ENCODE measurements around the gene RAP2B.
"Not testable (repeated sequence)": the region's sequence is repeated elsewhere in the genome, so short reads cannot be mapped to it uniquely, and the experiment has no call there.

RAP2B gene

DNA sequence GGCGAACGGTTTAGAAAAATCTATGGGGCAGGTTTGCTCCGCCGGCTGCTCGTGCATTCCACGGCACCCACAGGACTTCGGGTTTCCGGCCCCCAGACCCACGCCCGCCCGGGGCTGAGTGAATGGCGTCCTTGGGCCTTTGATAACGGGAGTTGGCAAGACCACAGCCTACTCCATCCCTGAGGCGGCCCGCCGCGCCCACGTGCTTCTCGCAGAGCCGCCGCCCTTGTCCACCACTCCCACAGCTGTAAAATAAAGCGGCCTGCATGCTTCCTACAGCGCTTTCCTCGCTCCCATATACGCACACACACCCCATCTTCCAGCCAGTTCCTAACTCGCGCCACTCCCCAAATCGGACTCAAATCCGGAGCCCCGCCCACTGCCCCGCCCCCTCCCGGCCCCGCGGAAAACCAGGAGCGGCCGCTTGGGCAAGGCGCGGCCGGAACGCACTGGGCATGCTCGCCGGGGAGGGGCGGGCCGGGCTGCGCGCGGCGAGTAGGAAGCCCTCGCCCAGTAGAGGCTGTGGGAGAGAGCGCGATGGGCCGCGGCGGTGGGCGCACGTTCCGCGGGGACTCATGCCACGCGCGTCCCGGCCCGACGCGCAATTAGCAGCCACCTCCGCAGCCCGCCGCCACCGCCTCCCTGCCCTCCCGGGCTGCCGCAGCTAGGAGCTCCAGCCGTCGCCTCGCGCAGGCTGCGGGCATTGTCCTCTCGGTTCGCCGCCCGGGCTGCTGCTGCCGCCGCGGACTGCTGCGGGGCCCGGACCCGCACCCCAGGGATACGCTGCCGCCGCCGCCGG is at the start of gene RAP2B:
TSS of gene RAP2B (plus strand) at position 513 of the 799 bp plus-strand sequence. CDS start 468 bp downstream, outside the sequence.
- DNase-seq, result peak; percentile 87 to 97 (median 94)
- intact Hi-C loops (cut with DNase I), result loop anchor here (5.0 kb wide), 1 partner anchor 130 kb away; no protein-coding TSS in a partner anchor

DNA sequence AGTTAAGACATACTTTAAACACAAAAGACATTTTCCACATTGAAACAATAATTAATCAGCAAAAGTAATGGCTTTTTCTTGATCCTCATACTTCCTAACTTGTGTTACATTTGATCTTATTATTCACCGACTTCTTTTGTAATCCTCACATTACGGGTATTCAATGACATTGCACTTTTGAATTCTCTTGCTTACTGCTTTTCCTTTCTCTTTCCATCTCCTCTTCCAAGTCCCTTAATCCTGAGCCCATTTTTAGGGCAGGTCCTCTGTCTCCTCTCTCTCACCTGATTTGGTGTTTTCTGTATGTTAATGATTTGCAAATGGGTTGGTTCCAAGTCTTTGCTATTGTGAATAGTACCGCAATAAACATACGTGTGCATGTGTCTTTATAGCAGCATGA is 48.5 kb upstream of the RAP2B start:
- intact Hi-C loops (cut with DNase I), result no loop called here
- no peak for DNase-seq

DNA sequence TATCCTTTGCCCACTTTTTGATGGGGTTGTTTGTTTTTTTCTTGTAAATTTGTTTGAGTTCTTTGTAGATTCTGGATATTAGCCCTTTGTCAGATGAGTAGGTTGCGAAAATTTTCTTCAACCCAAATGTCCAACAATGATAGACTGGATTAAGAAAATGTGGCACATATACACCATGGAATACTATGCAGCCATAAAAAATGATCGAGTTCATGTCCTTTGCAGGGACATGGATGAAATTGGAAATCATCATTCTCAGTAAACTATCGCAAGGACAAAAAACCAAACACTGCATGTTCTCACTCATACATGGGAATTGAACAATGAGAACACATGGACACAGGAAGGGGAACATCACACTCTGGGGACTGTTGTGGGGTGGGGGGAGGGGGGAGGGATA is 47.8 kb upstream of the RAP2B start:
- DNase-seq; intact Hi-C loops (cut with DNase I): not testable (repeated sequence)

DNA sequence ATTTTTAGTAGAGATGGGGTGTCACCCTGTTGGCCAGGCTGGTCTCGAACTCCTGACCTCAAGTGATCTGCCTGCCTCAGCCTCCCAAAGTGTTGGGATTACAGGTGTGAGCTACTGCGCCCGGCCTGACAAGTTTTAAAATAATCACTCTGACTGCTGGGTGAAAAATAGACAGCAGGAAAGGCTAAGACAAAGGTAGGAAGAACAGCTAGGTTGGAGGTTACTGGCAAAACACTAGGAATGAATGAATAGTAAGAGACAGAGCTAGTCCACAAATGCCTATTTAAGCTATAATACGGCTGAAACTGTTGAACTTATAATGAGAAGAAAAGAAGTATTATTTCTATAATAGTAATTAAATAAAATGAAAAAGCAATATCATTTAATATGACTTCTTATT is 46.7 kb upstream of the RAP2B start:
- DNase-seq, result no peak
- intact Hi-C loops (cut with DNase I), result no loop called here

DNA sequence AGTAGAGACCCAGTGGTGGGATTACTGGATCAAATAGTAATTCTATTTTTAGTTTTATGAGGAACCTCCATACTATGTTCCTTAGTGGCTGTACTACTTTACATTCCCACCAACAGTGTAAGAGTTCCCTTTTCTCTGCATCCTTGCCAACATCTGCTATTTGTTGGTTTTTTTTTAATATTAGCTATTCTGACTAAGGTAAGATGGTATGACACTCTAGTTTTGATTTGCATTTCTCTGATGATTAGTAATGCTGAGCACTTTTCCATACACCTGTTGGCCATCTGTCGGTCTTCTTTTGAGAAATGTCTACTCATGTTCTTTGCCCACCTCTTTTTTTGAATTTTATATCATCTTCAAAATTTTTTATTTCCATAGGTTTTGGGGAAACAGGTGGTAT is 34.2 kb upstream of the RAP2B start:
- DNase-seq, result no peak
- intact Hi-C loops (cut with DNase I), result no loop called here

DNA sequence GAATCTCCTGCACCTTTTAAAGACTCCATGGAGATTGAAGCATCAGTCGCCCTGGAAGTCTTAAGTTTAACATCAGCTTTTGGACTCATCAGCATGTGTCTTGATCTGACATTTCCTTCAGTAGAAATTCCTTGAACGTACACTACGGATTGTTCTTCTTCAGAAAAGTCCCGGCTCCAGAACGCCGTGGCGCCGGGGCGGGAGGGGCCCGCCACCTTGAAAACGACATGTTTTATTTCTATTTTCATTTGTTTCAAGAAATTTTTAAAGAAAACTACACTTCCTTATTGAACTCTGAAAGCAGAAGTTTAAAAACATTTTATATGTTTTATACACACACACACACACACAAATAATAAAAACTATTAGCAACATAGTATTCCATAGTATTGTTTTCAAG is 32.6 kb upstream of the RAP2B start:
- intact Hi-C loops (cut with DNase I), result no loop called here
- DNase-seq, result no peak

DNA sequence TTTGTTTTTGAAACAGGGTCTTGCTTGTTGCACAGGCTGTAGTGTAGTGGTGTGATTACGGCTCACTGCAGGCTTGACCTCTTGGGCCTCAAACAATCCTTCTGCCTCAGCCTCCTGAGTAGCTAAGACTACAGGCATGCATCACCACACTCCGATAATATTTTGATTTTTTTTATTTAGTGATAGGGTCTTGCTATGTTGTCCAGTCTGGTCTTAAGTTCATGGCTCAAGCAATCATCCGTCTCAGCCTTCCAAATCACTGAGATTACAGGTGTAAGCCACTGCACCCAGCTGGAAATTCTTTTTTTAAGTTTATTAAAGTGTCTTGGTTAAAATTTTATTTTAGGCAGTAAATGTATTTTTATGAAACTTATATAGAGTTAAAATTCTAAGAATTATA is 32.2 kb upstream of the RAP2B start:
- intact Hi-C loops (cut with DNase I), result no loop called here
- DNase-seq, result no peak

DNA sequence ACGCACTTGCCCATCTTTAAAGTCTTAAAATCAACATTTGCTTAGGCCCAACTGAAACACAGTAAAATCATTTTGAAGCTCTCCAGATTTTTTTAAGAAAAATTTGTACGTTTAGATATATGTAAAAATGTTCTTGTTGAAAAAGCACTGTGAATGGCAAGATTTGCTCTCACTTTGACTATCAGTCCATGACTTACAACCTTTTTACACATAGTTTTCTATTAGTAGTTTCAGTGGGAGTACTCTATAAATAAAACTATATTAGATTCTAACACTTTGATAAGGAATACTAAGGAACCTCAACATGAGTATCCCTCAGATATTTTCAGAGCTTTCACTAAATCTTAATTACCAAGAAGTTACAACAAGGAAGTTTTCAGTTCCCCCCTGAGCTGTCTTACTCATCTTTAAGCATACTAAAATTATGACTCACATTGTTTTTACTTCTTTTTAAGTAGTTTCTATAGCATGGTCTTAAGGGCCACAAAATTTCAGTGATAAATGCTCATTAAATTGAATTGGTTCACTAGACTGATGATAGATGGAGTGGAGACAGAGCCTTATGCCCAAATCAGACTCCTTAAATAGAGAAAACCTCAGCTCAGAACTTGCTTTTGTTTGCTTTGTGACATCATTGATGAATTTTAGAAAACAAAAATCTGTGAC is 31.6 kb upstream of the RAP2B start:
- intact Hi-C loops (cut with DNase I), result no loop called here
- DNase-seq, result no peak

DNA sequence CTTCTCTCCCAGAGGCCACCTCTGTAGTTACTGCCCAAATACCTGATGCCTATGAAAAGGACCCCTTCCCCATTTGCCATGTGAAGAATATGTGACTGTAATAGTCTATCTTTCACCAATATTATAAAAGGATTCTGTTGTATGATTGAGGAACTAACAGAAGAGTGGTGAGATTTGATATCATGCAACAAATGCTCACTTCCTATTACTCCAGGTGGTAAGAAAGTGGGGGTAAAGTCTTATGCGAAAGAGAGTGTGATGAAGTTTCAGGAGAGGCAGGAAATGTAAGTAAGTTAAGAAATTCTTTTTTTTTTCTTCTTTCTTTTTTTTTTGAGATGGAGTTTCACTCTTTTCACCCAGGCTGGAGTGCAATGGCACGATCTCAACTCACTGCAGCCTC is 24.4 kb upstream of the RAP2B start:
- no peak for DNase-seq
- intact Hi-C loops (cut with DNase I), result no loop called here

DNA sequence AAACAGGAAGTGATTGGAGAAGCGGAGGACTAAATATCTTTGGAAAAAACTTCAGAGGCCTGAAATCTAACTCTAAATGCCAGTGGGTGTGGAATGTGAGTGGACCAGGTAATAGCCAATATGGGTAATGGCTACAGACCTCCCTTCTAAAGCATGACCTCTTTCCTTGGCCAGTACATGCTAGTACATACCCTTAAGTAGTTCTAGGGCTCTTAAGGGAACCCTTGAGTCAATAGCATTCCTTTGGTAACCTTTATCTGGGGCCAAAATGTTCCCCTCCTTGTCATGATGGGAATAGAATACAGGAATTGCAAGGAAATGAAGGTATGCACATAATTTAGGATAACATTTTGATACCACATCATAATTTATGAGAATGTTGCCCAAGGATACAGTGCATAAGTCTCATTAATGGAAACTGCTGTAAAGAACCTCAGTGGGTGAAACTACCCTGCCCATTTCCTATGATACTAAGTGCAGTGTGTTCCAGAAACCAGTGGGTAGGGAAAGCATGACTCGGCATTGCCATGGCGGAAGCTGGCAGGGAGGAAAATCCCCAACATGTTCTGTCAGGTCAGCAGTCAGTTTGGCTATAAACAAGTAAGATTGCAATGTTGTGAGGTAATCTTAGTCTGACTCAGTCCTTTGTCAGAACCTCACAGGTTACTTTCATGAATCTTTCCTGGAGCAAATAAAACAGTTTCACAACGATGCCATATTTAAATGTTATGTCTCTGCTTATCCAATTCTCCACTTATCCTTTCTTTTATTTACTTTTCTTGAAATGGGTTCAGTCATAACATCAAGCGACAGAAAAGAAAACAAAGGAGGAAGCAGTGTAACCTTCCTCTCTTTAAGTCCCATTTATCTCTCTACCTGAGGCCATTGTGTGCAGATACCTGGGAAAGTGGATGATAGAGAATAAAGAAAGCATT is 23.5 kb upstream of the RAP2B start:
- intact Hi-C loops (cut with DNase I), result no loop called here

DNA sequence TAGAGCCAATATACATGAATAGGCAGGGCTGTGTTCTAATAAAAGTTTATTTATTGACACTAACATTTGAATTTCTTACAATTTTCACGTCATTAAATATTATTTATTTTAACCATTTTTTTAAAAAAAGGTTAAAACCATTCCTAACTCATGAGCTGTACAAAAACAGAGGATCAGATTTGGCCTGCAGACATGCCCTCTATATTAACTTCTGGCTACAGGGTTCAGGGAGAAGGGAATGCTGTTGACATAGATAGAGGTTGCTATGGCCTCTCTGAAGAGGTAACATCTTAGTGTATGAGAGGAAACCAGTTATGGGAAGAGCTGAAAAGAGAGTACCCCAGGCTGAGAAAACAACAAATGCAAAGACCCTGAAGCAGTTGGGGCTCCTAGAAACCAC is 19.1 kb upstream of the RAP2B start:
- intact Hi-C loops (cut with DNase I), result no loop called here

More for the DNA sequence above, 23.5 kb upstream of the RAP2B start:
- DNase-seq, result no peak

DNA sequence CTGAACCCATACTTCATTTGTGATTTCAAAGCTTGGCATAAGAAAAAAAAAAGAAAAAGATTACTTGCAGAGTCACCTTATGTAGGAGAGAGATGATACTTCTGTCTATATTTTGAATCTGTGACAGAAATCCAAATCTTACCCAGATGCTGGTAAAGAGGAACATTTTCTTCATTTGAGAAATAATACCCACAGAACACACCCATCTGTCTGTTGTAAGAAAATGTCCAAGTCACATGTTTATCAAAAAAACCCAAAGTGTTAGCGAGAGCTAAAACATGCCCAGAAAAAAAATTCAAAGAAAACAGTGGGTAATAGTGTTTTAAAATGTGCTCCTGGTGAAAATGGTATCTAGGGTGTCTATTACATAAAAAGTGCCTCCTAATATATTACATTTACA is 18.0 kb upstream of the RAP2B start:
- intact Hi-C loops (cut with DNase I), result no loop called here

More for the DNA sequence above, 19.1 kb upstream of the RAP2B start:
- no peak for DNase-seq

DNA sequence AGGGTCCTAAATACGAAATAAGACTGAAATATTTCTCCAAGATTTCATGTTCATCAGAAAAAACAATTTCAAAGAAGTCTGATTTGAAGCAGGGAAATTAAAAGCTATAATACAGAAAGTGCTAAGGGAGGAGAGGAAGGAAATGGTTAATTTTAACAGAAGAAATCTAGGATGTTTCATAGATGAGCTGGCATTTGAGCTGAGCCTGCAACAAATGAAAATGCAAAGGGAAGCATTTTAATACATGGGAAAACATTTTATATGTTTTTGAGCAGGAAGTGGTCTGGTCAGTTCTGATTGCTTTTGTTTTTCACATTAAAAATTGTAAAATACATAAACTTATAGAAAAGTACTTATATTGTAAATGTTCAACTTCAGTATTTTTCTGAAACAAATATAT is 17.2 kb upstream of the RAP2B start:
- no peak for DNase-seq
- intact Hi-C loops (cut with DNase I), result no loop called here

More for the DNA sequence above, 18.0 kb upstream of the RAP2B start:
- DNase-seq, result no peak

DNA sequence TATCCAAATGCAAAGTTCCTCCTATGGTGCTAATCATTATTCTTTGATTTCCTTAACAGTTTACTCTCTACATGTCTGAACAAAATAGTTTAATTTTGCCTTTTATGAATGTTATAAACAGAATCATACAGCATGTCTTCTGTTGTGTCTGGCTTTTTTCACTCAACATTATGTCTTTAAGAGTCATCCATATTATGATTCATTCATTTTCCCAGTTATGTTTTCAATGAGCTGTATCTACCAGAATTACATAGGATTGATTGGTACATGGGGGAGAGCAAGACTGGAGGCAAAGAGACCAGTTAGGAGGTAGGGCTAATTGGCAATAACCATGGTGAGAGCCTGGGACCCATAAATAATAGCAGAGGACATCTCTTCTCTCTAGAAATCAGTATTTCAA is 16.6 kb upstream of the RAP2B start:
- intact Hi-C loops (cut with DNase I), result no loop called here
- no peak for DNase-seq

DNA sequence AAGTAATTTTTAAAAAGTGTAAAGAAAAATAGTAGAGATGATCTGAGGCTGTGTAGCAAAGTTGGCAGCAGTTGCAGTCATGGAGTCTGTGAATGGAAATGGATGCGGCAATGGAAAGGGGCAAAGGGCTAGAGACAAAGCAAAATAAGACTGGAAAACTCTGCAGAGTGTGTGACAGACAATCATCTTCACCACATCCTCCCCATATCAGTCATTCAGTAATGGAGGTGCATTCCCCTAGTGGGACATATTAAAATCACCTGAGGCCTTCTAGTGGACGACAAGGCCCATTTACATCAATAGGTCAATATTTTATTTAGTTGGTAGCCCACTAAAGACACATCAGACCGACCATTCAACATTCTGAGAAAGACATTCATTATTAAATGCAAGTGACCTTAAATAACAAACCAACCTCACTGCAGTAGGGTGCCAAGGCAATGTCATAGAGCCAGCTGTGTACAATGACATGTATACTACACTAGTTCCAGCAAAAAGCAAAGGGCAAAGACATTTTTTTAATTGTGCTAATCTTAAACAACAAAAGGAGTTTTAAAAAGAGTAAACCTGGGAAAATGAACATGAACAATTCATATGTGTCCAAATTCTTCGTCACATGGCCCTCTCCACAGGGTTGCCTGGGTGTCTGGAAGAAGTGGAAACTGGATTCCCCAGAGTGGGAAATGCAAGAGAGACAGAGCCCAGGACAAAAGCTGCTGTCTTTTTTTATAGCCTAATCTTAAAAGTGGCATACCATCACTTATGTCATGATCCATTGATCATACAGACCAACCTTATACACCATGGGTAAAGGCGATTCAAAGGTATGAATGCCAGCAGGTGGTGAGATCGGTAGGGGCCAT is 15.6 kb upstream of the RAP2B start:
- DNase-seq, result no peak
- intact Hi-C loops (cut with DNase I), result no loop called here

DNA sequence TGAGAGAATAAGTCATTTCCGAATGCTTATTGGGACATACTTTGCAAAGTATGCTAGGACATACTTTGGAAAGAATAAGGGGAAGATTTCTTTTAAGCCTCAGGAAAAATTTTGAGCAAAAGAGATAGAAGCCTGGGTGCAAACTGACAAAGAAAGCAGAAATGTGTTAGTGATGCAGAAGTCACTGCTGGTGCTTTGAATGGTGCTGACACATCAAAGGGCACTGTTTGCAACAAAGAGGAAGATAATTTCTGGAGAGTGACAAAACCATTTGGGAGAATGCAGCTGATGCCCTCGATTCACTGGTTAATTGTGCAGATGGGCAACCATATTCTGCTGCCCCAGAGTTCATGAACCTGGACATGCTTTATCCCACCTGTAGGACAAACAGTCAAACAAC is 11.0 kb upstream of the RAP2B start:
- intact Hi-C loops (cut with DNase I), result no loop called here
- no peak for DNase-seq

DNA sequence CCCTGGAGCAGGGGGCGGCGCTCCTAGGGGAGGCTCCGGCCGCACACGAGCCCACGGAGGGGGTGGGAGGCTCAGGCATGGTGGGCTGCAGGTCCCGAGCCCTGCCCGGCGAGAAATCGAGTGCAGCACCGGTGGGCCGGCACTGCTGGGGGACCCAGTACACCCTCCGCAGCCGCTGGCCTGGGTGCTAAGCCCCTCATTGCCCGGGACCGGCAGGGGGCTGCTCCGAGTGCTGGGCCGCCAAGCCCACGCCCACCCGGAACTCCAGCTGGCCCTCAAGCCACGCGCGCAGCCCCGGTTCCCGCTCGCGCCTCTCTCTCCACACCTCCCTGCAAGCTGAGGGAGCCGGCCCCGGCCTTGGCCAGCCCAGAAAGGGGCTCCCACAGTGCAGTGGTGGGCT is 6.2 kb upstream of the RAP2B start:
- DNase-seq; intact Hi-C loops (cut with DNase I): not testable (repeated sequence)

DNA sequence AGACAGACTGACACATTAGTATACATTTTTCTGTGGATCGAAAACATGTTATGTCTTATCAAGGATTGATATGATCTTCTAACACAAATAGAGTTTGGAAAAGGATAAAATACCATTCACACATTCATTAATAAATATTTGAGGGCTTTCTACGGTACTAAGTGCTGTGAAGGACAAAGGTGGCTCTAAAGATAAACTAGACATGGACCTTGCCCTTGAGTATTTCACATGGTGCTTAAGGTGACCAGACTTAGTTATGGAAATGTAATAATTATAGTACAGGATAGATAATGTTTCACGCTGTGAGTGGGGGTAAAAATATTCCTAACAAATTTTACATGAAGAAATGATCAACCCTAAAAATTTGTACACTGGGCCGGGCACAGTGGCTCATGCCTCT is 3.8 kb upstream of the RAP2B start:
- intact Hi-C loops (cut with DNase I), result no loop called here
- no peak for DNase-seq

Measured in head of caudate nucleus (tissue), 42 donors.